GM21360 (cell line): Measurements from ENCODE around the gene IL37.
"Not testable (repeated sequence)": the region's sequence is repeated elsewhere in the genome, so short reads cannot be mapped to it uniquely, and the experiment has no call there.

Source experiments
- ATAC-seq: cut with Tn5 transposase; IDR thresholded peaks from one replicate; pipeline ENCODE4 v1.9.1; 2021; ENCODE audit warnings: mild to moderate bottlenecking, moderate library complexity; ENCODE audit not compliant: unreplicated experiment

The IL37 gene

GRCh38 chr2:112887964-112888749 is 22.8 kb upstream of the IL37 start:
- no peak for ATAC-seq

DNA sequence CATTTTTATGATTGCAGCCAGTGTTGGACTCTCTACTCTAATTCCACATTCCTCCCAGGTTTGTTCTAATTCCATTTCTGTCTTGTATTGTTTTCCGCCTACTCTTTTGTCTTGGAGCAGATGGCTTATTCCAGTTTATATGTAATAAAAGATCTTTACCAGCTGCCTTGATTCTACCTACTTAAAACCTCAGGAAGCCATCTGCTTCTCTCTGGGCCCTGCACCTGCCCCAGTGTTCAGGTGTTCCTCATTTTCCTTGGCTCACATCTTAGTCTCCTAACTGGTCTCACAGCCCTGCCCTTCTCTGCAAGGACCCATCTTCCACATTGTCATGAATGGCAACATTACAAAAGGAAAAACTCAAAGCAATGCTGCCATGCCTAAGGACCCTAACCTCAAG is 21.0 kb upstream of the IL37 start:
- no peak for ATAC-seq

DNA sequence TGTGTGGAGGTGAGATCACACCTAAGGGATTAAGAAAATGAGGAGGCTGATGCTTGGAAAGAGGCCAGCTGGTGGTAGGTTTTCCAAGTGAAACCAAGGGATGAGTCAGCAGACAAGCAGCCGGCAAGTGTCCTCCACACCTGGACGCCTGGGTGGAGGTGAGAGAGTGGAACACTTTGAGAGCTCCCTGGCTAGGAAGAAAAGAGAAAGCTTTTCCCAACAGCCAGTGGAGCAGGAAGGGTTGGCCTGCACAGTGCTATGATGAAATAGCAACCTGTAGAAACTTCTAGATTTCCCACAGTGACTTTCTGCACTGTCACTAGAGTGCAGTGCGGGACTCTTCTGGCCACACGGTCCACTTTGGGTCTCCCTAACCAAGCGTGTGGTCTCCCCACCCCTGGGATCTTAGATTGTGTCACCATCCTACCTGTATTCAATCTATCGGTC is 19.6 kb upstream of the IL37 start:
- no peak for ATAC-seq

GRCh38 chr2:112893752-112894151 is 17.2 kb upstream of the IL37 start:
- no peak for ATAC-seq

DNA sequence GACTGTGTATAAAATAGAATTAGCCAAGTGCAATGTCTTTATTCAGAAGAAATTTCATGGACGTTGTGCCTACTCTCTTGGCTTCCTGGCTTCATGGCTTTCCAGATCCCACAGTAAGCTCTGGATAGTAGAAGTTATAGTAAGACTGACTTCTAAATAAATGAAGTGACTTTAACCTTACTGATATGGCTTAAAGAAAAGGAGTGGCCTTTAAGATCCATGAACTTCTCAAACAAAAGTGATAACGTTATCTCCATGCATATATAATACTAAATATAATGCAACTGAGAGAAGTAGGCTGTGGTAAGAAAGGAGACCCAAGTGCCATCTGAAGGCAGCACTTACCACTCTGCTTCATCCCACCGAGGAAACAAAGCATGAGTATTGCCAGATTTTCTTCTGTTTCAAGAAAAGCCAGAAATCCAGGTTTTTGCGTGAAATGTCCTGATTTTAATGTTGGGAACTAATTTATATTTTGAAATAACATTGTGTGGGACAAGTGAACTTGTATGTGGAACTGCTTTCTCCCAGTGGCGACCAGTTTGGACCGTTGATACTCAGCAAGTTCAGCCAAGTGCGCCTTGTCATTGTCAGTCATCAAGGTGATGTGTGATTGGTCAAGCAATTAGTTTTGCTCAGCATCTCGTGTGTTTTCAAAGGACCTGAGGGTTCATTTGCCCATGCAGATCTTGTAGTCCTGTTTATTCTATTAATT is 13.9 kb upstream of the IL37 start:
- ATAC-seq = no peak

DNA sequence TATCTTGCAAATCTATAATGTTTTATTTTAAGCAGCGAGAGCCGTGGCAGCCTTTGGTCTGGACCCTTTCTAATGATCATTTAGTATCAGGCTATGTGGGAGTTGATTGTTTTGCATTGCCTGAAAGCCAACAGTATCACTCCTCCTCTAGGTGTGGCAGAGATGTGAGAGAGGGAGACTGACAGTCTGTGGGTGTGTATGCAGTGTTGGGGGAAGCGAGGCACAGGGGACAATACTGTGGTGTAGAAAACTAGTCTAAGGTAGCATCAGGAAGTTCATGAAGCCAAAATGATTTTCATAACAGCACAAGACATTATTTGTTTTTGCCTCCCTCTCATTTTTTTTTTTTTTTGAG is 13.4 kb upstream of the IL37 start:
- no peak for ATAC-seq

GRCh38 chr2:112901431-112902065 is 9.4 kb upstream of the IL37 start:
- ATAC-seq = not testable (repeated sequence)

DNA sequence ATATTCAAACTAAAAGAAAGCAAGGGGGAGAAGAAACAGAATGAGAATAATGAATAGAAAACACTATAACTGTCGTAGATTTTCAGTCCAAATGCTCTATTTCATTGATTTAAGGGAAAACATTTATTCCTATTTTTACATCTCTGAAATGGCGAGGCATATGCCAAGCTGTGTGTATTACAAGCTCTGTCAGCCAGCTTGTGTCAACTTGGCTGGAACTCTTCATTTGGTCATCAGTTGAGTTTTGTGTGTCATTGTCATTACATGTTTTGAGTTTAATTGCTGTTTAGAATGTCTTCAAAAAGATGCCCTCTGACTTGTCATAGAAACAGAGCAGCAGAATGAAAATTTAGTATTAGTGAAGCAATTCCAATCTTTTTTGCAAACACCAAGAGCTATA is 8.1 kb upstream of the IL37 start:
- no peak for ATAC-seq

- no peak for ATAC-seq
Measured at GRCh38 chr2:112904883-112905282, 6.1 kb upstream of the IL37 start.

DNA sequence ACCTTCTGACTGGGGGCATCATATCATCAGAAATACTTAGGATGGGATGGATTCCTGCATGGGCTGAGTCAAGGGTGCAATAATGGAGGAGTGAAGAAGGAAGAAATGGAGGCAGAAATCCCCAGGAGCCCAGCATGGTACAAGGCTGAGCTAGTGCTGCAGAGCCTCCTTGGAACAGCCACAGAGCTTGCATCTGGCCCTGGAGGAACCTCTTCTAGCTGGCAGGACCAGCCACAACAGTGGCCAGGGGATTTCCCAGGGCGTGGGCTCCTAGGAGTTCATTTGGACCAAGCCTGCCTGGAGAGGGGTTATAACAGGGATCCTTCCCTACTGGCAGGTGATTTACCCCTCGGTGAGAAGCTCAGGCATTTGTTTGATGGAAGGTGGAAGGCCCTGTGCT is 4.7 kb upstream of the IL37 start:
- ATAC-seq = no peak

DNA sequence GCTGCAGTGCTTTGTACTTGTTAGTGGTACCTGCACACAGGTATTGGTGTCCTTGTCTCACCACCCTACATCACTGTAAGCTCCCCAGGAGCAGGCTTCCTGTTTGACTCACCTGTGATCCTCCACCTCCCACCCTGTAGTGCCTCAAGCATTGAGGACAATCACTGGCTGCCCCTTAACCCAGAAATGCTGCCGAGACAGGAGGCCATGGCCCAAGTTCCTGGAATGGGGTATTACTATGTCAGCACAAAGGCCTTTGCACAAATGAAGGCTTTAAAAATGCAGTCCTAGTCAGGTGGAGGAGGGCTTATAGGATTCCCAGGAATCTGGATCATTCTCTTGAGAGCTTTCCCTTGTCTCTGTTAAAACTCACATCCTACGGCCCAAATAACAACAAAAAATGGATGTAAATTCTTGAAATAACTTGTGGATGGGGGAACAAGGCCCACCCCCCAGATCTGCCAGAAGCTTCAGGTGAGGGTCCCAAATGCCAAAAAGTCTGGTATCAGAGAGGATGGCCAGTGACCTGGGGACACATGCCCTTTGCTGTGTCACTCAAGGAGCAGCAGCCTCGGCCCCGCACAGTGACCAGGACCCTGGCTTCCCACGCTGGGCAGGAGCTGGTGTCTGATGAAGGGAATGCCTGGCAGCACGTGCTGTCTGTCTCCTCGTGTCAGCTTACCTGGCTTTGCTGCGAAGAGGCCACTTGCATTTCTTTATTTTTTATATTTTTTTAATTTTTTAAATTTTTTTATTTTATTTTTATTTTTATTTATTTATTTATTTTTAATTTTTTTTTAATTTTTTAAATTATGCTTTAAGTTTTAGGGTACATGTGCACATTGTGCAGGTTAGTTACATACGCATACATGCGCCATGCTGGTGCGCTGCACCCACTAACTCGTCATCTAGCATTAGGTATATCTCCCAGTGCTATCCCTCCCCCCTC is 3.7 kb upstream of the IL37 start:
- ATAC-seq = no peak

GRCh38 chr2:112908559-112908958 is 2.4 kb upstream of the IL37 start:
- not testable (repeated sequence) for ATAC-seq

DNA sequence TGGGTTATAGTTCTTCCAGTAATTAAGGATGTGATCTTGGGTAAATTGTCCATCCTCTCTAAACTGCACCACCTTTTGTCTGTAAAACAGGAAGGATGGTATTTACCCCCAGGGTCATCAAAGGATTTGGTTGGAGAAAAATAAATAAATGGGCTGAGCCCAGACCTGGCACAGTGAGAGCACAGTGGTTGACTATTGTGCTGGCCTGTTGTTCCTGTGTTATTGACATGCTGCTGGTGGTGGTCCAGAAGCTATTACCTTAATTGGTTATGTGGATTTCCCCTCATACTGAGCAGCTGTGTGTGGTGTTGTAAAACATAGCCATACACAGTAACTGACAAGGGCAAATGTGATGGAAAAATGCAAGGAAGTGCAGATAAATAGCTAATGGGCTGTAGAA is 746 bp upstream of the IL37 start:
- no peak for ATAC-seq

DNA sequence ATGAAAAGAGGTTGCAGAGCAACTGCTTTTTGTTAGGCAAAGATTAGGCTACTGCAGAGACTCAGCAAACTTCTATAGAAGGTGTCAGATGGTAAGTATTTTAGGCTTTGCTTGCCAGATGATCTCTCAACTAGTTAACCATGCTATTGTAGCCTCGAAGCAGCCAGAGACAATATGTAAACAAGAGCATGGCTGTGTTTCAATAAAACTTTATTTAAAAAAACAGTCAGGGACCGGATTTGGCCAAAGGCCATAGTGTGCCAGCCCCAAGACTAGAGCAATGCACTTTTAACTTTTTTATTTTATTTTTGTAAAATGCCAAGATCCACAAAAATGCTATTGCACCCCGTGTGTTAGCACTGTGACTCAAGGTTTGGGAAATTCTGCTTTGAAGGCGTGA is 1.4 kb downstream of the IL37 start:
- ATAC-seq = no peak

- no peak for ATAC-seq
Measured at GRCh38 chr2:112915300-112916144, 4.6 kb downstream of the IL37 start.

GRCh38 chr2:112916145-112916571 is 5.2 kb downstream of the IL37 start:
- ATAC-seq = no peak

GRCh38 chr2:112916625-112917247 is 5.8 kb downstream of the IL37 start:
- no peak for ATAC-seq

- ATAC-seq = no peak
Measured at GRCh38 chr2:112917856-112918255, 6.9 kb downstream of the IL37 start.

GRCh38 chr2:112918256-112918655 is 7.3 kb downstream of the IL37 start:
- ATAC-seq = no peak

GRCh38 chr2:112919086-112919485 is 8.1 kb downstream of the IL37 start:
- ATAC-seq = no peak
